Activated CD8-positive, alpha-beta T cell treated with anti-CD3 and anti-CD28 coated beads for 36 hours (primary cell): ENCODE results near the gene SLC25A27. TPM values are rescaled to one million over a fixed set of nuclear protein-coding genes. Genes with fewer than 3 reads are reported as not detected.
A peak's percentile ranks its signal among the peaks of the same experiment; 100 is the strongest.

Experiments
- ATAC-seq: fragments of 200-7000 bp; cut with Tn5 transposase; one replicate; pipeline ENCODE4 v1.10.0; 2021; ENCODE audit warnings: mild to moderate bottlenecking, moderate library complexity
- CTCF ChIA-PET: fragments of 350-600 bp; sonication (Branson Sonifier 250); formaldehyde crosslinking; loops from one replicate; lab custom pipeline; 2021; ENCODE audit warnings: antibody characterized with exemption; lab: Charles Lee
- POLR2A ChIA-PET: fragments of 350-600 bp; sonication (Branson Sonifier 250); formaldehyde crosslinking; loops from one replicate; lab custom pipeline; 2021; ENCODE audit warnings: antibody characterized with exemption; lab: Charles Lee
- DNase-seq: peaks from one replicate; pipeline ENCODE4 v3.0.0-alpha.2; 2020
- H3K27ac Mint-ChIP-seq: one replicate; pipeline ENCODE4 v1.8.0; 2021; ENCODE audit warnings: mild to moderate bottlenecking, mixed read lengths
- H3K27me3 Mint-ChIP-seq: one replicate; pipeline ENCODE4 v1.8.0; 2021; ENCODE audit warnings: mixed read lengths
- H3K36me3 Mint-ChIP-seq: one replicate; pipeline ENCODE4 v1.8.0; 2021; ENCODE audit warnings: low read depth, mixed read lengths
- H3K4me1 Mint-ChIP-seq: one replicate; pipeline ENCODE4 v1.8.0; 2021; ENCODE audit warnings: low read depth, mixed read lengths
- H3K4me3 Mint-ChIP-seq: one replicate; pipeline ENCODE4 v1.8.0; 2021; ENCODE audit warnings: mild to moderate bottlenecking, moderate library complexity, mixed read lengths
- H3K9me3 Mint-ChIP-seq: one replicate; pipeline ENCODE4 v1.8.0; 2021; ENCODE audit warnings: mixed read lengths
- intact Hi-C: fragments of 100-400 bp; cut with micrococcal nuclease; formaldehyde crosslinking; loops from one replicate; pipeline ENCODE4 v1.10.0; 2022
- total RNA-seq, 2 experiments: library from RNA; stranded (reverse); gene quantifications; one replicate each; pipeline ENCODE4 v1.2.3, GENCODE V29; 2021
- TF ChIP-seq, protein P1 (sequence below): fragments of 200-600 bp; IDR thresholded peaks from one replicate; pipeline ENCODE4 v1.8.0; 2022; ENCODE audit warnings: antibody characterized with exemption, mild to moderate bottlenecking

The SLC25A27 gene
- total RNA-seq, 2 experiments from 2014 or later: 0.70 to 0.85 TPM

DNA sequence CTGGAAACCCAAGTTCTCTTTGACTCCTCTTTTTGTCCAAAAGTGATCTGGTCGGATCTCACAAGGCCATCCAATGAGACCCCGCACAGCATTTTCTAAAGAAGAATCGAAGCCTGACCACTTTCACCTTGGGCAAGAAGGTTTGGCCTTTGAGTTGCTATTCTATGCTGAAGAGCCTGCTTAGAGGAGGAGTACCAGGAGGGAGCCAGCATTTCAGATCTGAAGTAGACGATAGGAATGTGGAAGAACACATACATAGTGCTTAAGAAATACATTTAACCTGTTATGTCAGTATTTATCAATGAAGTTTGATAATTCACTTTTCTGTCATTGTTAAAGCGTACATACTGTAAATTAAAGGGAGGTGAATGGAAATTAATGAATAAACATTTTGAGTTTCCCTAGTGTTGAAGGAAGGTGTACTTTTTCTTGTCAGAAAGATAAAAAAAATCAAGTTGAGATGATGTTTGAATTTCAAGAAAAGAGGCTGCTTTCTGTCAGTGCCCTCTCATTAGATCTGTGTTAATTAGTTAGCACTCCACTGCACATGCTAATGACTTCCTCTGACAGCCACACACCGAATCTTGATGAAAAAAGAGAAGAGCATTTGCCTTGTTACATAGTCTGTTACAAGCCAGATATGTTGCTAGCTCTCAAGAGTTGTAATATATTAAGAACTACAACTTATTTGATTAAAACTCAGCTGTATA is 24.0 kb downstream of the SLC25A27 start:
- Mint-ChIP-seq H3K27me3 (peaks cover 8% of the 10 kb centered on the region), H3K36me3 (no peaks in the 10 kb centered on the region), H3K4me1 (no peaks in the 10 kb centered on the region), H3K27ac (no peak overlapping the region), H3K9me3 (no peaks in the 10 kb centered on the region), H3K4me3 (no peak overlapping the region)
- TF ChIP-seq, protein P1, sequence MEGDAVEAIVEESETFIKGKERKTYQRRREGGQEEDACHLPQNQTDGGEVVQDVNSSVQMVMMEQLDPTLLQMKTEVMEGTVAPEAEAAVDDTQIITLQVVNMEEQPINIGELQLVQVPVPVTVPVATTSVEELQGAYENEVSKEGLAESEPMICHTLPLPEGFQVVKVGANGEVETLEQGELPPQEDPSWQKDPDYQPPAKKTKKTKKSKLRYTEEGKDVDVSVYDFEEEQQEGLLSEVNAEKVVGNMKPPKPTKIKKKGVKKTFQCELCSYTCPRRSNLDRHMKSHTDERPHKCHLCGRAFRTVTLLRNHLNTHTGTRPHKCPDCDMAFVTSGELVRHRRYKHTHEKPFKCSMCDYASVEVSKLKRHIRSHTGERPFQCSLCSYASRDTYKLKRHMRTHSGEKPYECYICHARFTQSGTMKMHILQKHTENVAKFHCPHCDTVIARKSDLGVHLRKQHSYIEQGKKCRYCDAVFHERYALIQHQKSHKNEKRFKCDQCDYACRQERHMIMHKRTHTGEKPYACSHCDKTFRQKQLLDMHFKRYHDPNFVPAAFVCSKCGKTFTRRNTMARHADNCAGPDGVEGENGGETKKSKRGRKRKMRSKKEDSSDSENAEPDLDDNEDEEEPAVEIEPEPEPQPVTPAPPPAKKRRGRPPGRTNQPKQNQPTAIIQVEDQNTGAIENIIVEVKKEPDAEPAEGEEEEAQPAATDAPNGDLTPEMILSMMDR: no peak
- intact Hi-C loops: no loop called here
- ATAC-seq (no peak), DNase-seq (no peak)
- ChIA-PET POLR2A (no interaction called here), CTCF (interaction anchor here (1.1 kb wide), 1 partner anchor 36 kb away, joined by 3 read pairs; no protein-coding TSS in a partner anchor)

DNA sequence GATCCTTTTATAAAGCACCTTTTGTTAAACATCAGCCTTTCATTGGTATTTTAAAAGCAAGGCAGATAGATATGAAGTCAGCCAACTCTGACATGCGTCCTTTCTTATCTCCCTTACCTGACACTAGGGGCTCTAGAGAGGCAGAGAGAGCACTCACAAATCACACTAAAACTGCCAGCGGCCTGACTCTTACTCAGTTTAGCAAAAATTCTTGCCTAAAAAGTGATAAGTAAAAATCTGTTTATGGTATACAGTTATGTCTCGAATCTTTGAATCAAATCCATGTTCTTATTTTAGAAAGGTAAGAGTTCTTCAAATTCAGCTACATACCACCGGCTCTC is 24.5 kb downstream of the SLC25A27 start:
- no peak for ATAC-seq
- peaks cover 8% of the 10 kb centered on the region for H3K27me3 Mint-ChIP-seq
- H3K36me3 Mint-ChIP-seq: no peaks in the 10 kb centered on the region
- POLR2A ChIA-PET: no interaction called here
- intact Hi-C loops: no loop called here
- TF ChIP-seq, protein P1: peak; percentile 8
- no peak overlapping the region for H3K27ac Mint-ChIP-seq
- H3K9me3 Mint-ChIP-seq: no peaks in the 10 kb centered on the region
- no peak overlapping the region for H3K4me3 Mint-ChIP-seq
- DNase-seq: no peak
- H3K4me1 Mint-ChIP-seq: no peaks in the 10 kb centered on the region
- CTCF ChIA-PET: interaction anchor here (1.1 kb wide), 1 partner anchor 36 kb away, joined by 3 read pairs; no protein-coding TSS in a partner anchor

DNA sequence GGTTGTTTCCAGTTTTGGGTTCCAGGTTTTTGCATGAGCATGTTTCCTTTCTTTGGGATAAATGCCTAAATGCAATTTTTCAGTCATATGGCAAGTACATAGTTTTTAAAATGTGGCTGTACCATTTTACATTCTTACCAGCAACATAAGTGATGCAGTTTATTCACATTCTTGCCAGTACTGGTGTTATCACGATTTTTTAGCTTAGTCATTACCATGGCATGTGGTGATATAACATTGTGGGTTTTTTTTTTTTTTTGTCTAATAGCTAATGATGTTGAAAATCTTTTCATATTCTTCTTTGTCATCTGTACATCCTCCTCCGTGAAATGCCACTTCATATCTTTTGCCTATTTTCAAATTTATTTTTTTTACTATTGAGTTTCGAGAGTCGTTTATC is 32.0 kb downstream of the SLC25A27 start:
- POLR2A ChIA-PET: no interaction called here
- intact Hi-C loops: no loop called here

DNA sequence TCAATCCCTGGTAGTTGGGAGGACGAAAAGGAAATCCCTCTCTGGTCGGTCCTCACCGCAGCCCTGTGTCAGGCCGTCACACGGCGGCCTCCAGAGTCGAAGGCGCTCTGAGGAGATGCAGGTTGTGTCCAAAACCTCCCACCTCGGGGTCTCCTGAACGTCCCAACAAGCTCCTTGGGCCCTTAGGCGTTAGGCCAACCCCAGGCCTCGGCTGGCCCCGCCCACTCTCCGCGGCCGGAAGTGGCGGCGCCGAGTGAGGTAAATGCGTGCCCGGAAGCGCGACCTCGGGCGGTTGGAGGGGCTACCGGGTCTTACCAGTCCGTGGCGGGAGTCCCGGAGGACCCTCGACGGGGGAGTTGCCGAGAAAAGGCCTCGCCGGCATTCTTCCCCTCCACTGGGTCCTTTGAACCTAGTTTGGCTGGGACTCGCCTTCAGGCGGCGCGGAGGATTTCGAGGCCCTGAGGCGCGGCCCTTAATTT is 34.9 kb downstream of the SLC25A27 start, which contains the start of gene TDRD6:
Gene TDRD6, plus strand, starts transcription at position 267 of the 479 bp plus-strand sequence. CDS start 244 bp downstream, outside the sequence.
- no peaks in the 10 kb centered on the region for H3K4me1 Mint-ChIP-seq
- H3K36me3 Mint-ChIP-seq: no peaks in the 10 kb centered on the region
- ChIA-PET CTCF (no interaction called here), POLR2A (no interaction called here)
- no peak for DNase-seq
- H3K27me3 Mint-ChIP-seq: no peaks in the 10 kb centered on the region
- H3K9me3 Mint-ChIP-seq: no peaks in the 10 kb centered on the region
- no peak within 1 kb of the TSS for H3K4me3 Mint-ChIP-seq
- H3K27ac Mint-ChIP-seq: no peak within 1 kb of the TSS
- intact Hi-C loops: no loop called here
- no peak for ATAC-seq
- TF ChIP-seq, protein P1: no peak

More for the DNA sequence above, 32.0 kb downstream of the SLC25A27 start:
- Mint-ChIP-seq H3K4me3 (no peak overlapping the region), H3K27ac (no peak overlapping the region), H3K36me3 (no peaks in the 10 kb centered on the region), H3K27me3 (peaks cover 5% of the 10 kb centered on the region), H3K4me1 (no peaks in the 10 kb centered on the region), H3K9me3 (no peaks in the 10 kb centered on the region)
- DNase-seq (no peak), ATAC-seq (no peak)
- TF ChIP-seq, protein P1: no peak
- CTCF ChIA-PET: no interaction called here
